HG03469 (cell line): ENCODE measurements around the gene RUFY2.
A peak's percentile ranks its signal among the peaks of the same experiment; 100 is the strongest.

Experiments
- ATAC-seq: cut with Tn5 transposase; IDR thresholded peaks from one replicate; pipeline ENCODE4 v1.9.1; 2021; ENCODE audit warnings: mild to moderate bottlenecking, moderate library complexity, moderate number of reproducible peaks; ENCODE audit not compliant: unreplicated experiment

Gene RUFY2

DNA sequence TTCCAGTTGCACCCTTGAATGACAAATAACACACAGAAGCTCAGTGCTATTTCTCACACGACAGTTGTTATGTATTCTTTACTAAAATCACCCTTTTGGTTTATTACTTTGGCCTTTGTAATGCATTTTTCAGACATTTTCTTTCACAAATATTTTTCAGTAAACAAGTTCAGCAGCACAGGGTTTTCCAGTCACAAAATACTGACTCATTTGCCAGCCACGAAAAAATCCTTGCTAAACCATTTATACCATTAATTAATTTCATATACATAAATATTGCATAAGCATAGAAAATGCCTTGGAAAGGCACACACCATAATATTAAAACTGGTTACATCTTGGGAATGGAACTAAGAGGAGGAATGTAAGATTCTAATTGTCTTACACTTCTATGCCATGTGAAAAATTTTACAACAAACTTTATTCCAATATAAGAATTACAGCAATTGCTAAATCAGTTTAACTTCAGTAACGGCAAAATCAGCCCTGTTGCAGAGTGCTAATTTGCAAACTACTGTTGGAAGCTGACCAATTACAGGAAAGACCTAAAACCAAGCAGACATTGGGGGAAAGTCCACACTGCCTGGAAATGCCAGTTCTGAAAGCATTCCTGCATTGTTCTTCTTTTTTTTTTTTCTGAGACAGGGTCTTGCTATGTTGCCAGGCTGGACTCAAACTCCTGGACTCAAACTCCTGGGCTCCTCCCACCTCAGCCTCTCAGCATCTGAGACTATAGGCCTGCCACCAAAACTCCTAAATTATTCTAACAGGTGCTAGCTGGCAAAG is 42.8 kb downstream of the RUFY2 start:
- ATAC-seq: no peak

- no peak for ATAC-seq
Measured at GRCh38 chr10:68362590-68362989, 44.5 kb downstream of the RUFY2 start.

DNA sequence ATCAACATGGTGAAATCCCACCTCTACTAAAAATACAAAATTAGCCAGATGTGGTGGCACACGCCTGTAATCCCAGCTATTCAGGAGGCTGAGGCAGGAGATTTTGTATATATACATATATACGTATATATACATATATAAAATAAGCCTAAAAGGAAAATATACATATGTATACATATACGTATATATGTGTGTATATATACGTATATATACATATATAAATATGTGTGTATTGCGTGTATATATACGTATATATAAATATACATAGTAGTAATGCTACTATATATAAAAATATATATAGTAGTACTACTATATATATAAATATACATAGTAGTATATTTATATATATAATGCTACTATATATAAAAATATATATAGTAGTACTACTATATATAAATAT is 47.9 kb downstream of the RUFY2 start:
- no peak for ATAC-seq

- ATAC-seq: no peak
Measured at GRCh38 chr10:68353537-68353936, 53.5 kb downstream of the RUFY2 start.

DNA sequence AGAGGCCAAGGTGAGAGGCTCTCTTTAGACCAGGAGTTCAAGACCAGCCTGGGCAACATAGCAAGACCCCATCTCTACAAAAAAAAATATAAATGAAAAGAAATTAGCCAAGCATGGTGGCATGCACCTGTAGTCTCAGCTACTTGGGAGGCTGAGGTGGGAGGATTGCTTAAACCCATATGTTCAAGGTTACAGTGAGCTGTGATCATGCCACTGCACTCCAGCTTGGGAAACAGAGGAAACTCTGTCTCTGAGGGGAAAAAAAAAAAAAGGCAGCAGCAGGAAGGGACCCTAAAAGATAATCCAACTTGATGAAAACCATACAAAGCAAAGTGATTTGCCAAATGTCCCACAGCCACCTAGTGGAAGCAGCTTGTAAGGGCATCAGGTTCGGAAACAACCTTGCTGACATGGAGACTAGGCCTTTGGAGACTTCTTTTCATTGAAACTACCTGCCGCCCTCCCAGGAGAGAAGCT is 58.8 kb downstream of the RUFY2 start:
- no peak for ATAC-seq

GRCh38 chr10:68346774-68347173 is 60.3 kb downstream of the RUFY2 start:
- ATAC-seq: no peak

DNA sequence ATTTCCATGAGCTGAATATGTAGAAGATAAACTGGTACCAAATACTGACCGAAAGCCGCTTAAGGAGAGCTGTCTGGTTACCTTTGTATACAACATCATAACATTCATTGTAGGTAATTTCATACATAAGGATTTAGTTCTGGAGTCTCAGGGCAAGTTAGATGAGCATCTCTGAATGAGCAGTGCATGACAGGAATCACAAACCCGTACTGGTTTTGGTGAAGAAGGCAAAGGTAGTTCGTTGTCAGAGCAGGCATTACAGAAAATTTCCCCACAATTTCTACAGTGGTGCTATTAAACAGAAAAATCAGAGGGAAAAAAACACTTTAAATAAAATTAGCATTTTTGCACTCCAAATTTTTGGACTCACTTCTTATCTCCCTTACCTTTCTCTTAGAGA is 61.5 kb downstream of the RUFY2 start:
- ATAC-seq: no peak

DNA sequence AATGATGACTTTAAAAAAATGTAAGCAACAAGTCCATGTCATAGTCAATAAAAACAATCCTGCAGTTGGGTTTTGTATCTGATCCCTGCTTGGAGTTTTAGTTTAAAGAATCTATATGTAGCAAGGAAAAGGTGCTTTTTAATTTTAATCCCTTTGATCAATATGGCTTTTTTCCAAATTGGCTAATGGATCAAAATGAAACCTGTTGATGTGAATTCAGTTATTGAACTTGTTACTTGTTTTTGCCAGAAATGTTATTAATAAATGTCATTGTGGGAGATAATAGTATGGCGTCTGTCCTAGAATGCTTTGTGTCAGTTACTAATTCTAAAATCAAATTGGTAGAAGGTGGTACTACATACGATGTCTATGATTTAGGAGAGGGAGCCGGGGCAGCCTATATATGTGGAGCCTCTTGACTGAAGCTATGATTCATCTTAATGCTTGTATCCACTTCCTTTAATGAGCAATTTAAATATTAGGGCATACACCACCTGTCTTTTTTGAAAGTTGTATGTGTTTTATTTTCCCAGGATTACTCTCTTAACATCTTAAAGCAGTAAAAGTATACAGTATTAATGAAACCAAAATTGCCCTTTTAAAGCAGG is 64.1 kb downstream of the RUFY2 start:
- no peak for ATAC-seq

DNA sequence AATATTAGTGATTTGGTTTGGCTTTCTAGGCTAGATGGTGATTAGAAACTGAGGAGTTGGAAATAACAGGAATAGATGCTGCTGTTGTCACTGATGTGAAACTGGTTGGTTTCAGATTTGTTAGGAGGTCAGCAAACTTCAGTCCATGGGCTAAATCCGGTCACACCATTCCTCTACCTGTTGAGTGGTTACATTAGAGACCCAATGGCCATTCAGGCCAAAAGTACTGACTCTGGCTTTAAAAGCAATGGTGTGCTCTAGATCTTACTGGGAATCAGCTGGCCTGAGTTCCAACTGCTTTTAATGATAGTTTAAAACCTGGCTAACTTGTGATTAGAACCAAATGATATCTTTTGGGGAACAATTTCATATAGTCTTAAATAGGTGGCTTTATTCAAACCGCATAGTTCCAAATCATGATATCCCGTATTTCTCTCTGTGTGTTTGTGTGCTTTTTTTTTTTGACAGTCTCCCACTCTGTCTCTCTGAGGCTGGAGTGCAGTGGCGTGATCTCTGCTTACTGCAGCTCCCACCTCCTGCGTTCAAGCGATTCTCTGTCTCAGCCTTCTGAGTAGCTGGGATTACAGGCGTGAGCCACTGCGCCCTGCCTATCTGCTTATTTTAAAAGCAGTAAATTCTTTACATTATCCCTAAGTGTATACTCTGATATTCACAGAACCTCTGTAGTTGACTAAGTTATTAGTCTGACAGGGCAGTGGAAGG is 66.6 kb downstream of the RUFY2 start:
- no peak for ATAC-seq

DNA sequence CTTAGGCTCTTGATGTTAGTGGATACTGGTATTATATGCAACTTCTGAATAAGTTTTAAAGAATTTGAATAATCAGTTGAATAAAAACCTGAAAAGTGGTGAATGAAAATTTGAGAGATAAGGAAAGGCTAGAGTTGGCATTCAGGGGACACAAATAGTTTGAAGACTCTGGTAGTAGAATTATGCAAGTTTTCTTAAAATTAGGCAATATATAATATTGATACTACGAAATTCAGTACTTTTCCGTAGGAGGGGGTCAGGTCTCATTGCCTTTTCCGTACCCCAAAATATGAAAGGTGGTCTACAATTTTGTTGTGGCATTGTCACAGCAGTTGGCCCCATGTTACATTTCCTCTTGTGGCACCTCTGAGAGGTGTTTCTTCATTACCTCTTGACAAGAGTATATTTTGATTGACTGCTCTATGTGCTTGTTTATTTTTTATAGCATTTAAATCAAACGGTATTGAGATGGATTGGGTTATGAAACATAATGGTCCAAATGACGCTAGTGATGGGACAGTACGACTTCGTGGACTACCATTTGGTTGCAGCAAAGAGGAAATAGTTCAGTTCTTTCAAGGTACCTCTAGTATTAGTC is 70.2 kb downstream of the RUFY2 start:
- ATAC-seq: no peak

DNA sequence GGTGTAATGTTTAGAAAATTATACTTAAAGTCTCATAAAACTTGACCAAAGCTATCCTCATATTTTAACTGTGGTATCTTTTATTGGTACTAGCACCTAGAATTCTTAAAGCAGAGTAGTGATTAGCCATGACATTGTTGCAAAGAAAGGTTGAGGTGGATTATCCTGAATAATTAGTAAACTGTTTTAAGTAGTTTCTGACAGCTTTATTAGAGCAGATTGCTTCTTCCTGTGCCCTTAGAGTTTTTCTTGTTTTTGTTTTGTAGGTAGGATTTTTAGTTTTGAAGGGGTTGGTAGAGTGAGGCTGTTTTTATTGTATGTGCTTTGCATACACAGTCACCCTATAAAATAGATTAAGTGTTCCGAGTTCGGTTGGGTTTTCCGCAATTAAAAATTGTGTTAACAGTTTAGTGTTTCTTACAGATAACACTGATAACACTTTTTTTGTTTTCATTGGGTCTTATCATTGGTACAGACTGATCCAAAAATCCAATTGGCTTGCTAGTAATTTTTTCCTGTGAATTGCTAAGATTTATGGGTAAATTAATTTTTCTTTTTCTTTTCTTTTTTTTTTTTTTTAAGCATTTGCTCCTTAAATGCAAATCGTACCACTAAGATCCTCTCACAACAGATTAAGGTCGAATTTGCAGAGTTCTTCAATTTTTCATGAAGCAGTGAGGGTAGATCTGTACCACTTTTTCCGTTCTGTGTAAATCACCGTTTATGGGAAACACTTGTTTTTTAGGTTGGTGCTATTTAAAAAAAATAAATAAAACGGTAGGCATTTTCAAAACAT is 72.2 kb downstream of the RUFY2 start:
- no peak for ATAC-seq

GRCh38 chr10:68333440-68334431 is 73.3 kb downstream of the RUFY2 start:
- no peak for ATAC-seq

DNA sequence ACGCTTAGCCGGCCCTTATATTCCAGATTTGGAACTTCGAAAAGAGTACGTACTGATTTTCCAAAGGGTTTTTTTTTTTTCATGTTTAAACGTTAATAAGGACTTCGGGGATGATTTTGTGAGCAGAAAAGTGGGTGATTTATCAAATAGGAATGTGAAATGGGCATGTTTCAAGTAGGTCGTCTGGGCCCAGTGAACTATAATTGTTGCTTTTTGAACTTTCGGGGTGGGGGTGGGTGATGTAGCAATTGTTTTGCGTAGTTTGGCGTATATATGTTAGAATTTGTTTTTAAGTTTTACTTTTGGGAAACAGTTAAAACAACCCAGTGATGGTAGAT is 74.0 kb downstream of the RUFY2 start:
- ATAC-seq: no peak

- ATAC-seq: peak; percentile 1
Measured at GRCh38 chr10:68332259-68333057, 74.6 kb downstream of the RUFY2 start, which contains the start of gene PBLD. Gene PBLD, minus strand, starts transcription at chr10:68332928. Its CDS starts 26,084 bp downstream, at chr10:68306844.

DNA sequence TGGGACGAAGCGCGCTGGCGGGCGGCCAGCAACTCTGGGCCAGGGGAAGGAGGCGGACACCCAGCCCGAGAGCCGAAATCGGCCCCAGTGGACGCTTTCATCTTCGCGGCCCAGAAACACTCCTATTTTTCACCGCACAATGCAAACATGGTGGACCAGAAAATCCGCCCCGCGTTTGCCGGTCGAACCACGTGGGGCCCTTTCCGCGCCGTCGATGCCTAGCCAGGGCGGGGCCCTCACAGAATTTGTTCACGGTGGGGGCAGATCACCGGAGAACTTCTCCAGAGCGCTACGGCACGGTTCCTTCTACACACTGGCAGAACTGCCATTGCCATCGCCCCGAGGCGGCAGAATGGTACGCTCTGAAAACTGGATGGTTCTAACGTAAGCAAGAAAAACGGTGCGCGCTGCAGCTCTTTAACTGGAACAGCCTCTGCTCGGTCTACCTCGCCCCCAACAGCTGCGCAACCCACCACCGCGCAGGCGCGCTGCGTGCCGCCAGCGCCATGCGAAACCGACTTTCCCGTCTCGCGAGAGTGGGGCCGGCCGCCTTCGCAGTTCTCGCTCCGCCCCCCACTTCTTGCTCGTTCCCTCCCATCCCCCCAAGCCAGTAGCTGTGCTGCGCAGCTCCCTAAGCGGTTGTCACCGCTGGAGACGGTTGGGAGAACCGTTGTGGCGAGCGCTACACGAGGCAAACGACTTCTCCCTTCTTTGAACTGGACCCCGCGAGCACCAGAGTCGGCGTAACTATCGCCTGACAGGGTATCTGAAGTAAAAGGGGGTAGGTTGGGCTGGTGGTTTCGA is 75.4 kb downstream of the RUFY2 start, which contains the start of gene HNRNPH3:
Gene HNRNPH3, plus strand, starts transcription at position 610 of the 804 bp plus-strand sequence. CDS start 5,158 bp downstream, outside the sequence.
- ATAC-seq: peak; percentile 67

GRCh38 chr10:68330852-68331454 is 76.1 kb downstream of the RUFY2 start:
- no peak for ATAC-seq

- ATAC-seq: no peak
Measured at GRCh38 chr10:68329506-68329861, 77.6 kb downstream of the RUFY2 start.
